Upper lobe of left lung (tissue), 6 donors: Measurements from ENCODE around the gene KCNH8. TPM values are rescaled to one million over a fixed set of nuclear protein-coding genes. Genes with fewer than 3 reads are reported as not detected.

ENCODE experiments used
- ATAC-seq, 2 donors: fragments of 200-7000 bp; cut with Tn5 transposase; one replicate each; pipeline ENCODE4 v1.9.1; 2022; ENCODE audit warnings: mild to moderate bottlenecking in 2 of 2, moderate library complexity in 2 of 2; ENCODE audit not compliant: low FRiP score in 2 of 2
- DNase-seq, 2 donors: peaks; one replicate each; pipeline ENCODE4 v3.0.0-alpha.2; 2019 to 2020
- H3K27ac ChIP-seq, 4 donors: fragments of 200-600 bp; sonication (generic); one replicate each; pipeline ENCODE4 v1.5.1; 2016 to 2019
- H3K27me3 ChIP-seq, 4 donors: fragments of 200-600 bp; sonication (generic); one replicate each; pipeline ENCODE4 v1.5.1; 2017 to 2019
- H3K36me3 ChIP-seq, 4 donors: fragments of 200-600 bp; sonication (generic); one replicate each; pipeline ENCODE4 v1.5.1; 2016 to 2019
- H3K4me1 ChIP-seq, 4 donors: fragments of 200-600 bp; sonication (generic); one replicate each; pipeline ENCODE4 v1.5.1; 2018 to 2019
- H3K4me3 ChIP-seq, 4 donors: fragments of 200-600 bp; sonication (generic); one replicate each; pipeline ENCODE4 v1.5.1; 2017 to 2019; ENCODE audit warnings: mild to moderate bottlenecking in 2 of 4, moderate library complexity in 1 of 4
- H3K9me3 ChIP-seq, 4 donors: fragments of 200-600 bp; sonication (generic); one replicate each; pipeline ENCODE4 v1.5.1; 2018 to 2019
- EP300 ChIP-seq, 4 donors: sonication (generic); formaldehyde crosslinking; IDR thresholded peaks; one replicate each; pipeline ENCODE4 v1.5.1; 2017; ENCODE audit warnings: antibody characterized with exemption in 4 of 4, control low read depth in 2 of 4
- POLR2A ChIP-seq, 4 donors: fragments of 450-650 bp; IDR thresholded peaks; one replicate each; pipeline ENCODE4 v1.5.1; 2016 to 2017; ENCODE audit warnings: antibody characterized with exemption in 4 of 4, mild to moderate bottlenecking in 2 of 4
- POLR2AphosphoS5 ChIP-seq, 2 donors: sonication (generic); formaldehyde crosslinking; IDR thresholded peaks; one replicate each; pipeline ENCODE4 v1.5.1; 2017; ENCODE audit warnings: antibody characterized with exemption in 2 of 2
- WGBS, 2 donors: methylation state at CpG; one replicate each; pipeline ENCODE4 v1.1.5; 2017 to 2018; 5-methylcytosine and 5-hydroxymethylcytosine counted together
- total RNA-seq, 6 donors: library from RNA; depleted of rRNA in 4 of 6; stranded (reverse); fragments of >200 nt in 4 of 6; gene quantifications; one replicate each; pipeline versions ENCODE4 v1.1.0 to v1.2.1, GENCODE V29; 2016 to 2021
- TF ChIP-seq, protein P1 (sequence below), 6 experiments: fragments of 450-650 bp in 4 of 6; fragments of 200-600 bp in 2 of 6; sonication (generic) in 2 of 6; IDR thresholded peaks; one replicate each; pipeline ENCODE4 v1.5.1; 2016 to 2019; ENCODE audit warnings: antibody characterized with exemption in 6 of 6
- donor health status: DM: no; HTN: no; CAD: no; lungs with moderate emphysema.
- donor health status: DM: no; HTN: yes; CAD: no; lungs with severe emphysema.

Gene KCNH8
- total RNA-seq, 6 donors from 2014 or later: 0.10 to 0.24 (median 0.13) TPM; not detected in 2

DNA sequence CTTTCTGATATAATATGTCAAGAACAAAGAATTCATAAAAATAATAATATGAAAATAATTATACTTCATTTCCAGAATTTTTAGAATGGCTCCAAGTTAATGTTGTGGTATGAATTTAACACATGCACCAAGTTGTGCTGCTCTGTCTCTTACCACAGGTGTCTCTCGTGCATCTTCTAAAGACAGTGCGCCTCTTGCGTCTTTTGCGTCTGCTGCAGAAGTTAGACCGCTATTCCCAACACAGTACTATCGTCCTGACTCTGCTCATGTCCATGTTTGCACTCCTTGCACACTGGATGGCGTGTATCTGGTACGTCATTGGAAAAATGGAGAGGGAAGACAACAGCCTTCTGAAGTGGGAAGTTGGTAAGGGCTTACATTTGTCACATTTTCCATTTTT, 246.6 kb downstream of the KCNH8 start:
- DNase-seq (no peak), ATAC-seq (no peak)
- TF ChIP-seq EP300 (IDR thresholded peaks at IDR 0.05): no peak
- TF ChIP-seq, protein P1, sequence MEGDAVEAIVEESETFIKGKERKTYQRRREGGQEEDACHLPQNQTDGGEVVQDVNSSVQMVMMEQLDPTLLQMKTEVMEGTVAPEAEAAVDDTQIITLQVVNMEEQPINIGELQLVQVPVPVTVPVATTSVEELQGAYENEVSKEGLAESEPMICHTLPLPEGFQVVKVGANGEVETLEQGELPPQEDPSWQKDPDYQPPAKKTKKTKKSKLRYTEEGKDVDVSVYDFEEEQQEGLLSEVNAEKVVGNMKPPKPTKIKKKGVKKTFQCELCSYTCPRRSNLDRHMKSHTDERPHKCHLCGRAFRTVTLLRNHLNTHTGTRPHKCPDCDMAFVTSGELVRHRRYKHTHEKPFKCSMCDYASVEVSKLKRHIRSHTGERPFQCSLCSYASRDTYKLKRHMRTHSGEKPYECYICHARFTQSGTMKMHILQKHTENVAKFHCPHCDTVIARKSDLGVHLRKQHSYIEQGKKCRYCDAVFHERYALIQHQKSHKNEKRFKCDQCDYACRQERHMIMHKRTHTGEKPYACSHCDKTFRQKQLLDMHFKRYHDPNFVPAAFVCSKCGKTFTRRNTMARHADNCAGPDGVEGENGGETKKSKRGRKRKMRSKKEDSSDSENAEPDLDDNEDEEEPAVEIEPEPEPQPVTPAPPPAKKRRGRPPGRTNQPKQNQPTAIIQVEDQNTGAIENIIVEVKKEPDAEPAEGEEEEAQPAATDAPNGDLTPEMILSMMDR (IDR thresholded peaks at IDR 0.05): no peak
- Histone ChIP-seq H3K9me3 (no peaks in the 10 kb centered on the region), H3K27ac (no peak overlapping the region), H3K27me3 (no peaks in the 10 kb centered on the region), H3K36me3 (no peaks in the 10 kb centered on the region), H3K4me1 (no peaks in the 10 kb centered on the region), H3K4me3 (no peak overlapping the region)
- WGBS, 2 donors: 90 to 94% methylated on average over 8 of the region's 8 CpGs

DNA sequence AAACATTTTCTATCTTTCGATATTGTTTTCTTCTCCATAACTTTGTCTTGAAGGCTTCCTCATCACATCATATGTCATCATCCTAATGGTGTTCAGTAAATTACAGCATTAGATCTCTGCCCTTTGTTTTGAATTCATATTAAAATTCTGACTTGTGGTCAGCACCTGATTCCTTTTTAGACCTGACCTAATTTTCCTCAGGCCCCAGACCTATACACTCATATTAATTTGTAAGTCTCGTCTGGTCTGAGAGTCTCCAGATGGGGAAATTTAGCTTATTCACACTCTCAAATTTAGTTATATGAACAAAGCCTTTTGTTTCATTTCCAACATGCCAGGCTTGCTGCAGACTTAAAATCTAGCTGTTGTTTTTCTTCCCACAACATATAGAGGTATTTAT, 248.4 kb downstream of the KCNH8 start:
- no peak for DNase-seq

GRCh38 chr3:19399356-19399755, 251.0 kb downstream of the KCNH8 start:
- no peaks in the 10 kb centered on the region for H3K36me3 ChIP-seq
- TF ChIP-seq POLR2AphosphoS5 (IDR thresholded peaks at IDR 0.05) (no peak), POLR2A (IDR thresholded peaks at IDR 0.05) (no peak), EP300 (IDR thresholded peaks at IDR 0.05) (no peak)
- TF ChIP-seq, protein P1 (IDR thresholded peaks at IDR 0.05): no peak
- H3K9me3 ChIP-seq: no peaks in the 10 kb centered on the region
- DNase-seq (no peak), ATAC-seq (no peak)
- no peak overlapping the region for H3K4me3 ChIP-seq
- H3K27ac ChIP-seq: no peak overlapping the region
- H3K4me1 ChIP-seq: no peaks in the 10 kb centered on the region
- no peaks in the 10 kb centered on the region for H3K27me3 ChIP-seq
- 78 to 82% methylated on average over 1 of the region's 1 CpG for WGBS, 2 donors

More for the DNA sequence above, 248.4 kb downstream of the KCNH8 start:
- H3K27me3 ChIP-seq: no peaks in the 10 kb centered on the region
- no peak overlapping the region for H3K4me3 ChIP-seq
- H3K27ac ChIP-seq: no peak overlapping the region
- TF ChIP-seq, protein P1 (IDR thresholded peaks at IDR 0.05): no peak
- TF ChIP-seq EP300 (IDR thresholded peaks at IDR 0.05): no peak
- no peak for TF ChIP-seq POLR2AphosphoS5 (IDR thresholded peaks at IDR 0.05)
- no peak for TF ChIP-seq POLR2A (IDR thresholded peaks at IDR 0.05)
- H3K36me3 ChIP-seq: no peaks in the 10 kb centered on the region
- ATAC-seq: no peak
- no peaks in the 10 kb centered on the region for H3K9me3 ChIP-seq
- 79 to 84% methylated on average over 2 of the region's 2 CpGs for WGBS, 2 donors
- no peaks in the 10 kb centered on the region for H3K4me1 ChIP-seq

- no peak for TF ChIP-seq POLR2A (IDR thresholded peaks at IDR 0.05)
- TF ChIP-seq, protein P1 (IDR thresholded peaks at IDR 0.05): no peak
- no peak for TF ChIP-seq POLR2AphosphoS5 (IDR thresholded peaks at IDR 0.05)
- TF ChIP-seq EP300 (IDR thresholded peaks at IDR 0.05): no peak
- 81 to 98% methylated on average over 2 of the region's 2 CpGs for WGBS, 2 donors
- H3K36me3 ChIP-seq: no peaks in the 10 kb centered on the region
- H3K27me3 ChIP-seq: no peaks in the 10 kb centered on the region
- ATAC-seq (no peak), DNase-seq (no peak)
- H3K4me1 ChIP-seq: no peaks in the 10 kb centered on the region
- H3K4me3 ChIP-seq: no peak overlapping the region
- no peak overlapping the region for H3K27ac ChIP-seq
- no peaks in the 10 kb centered on the region for H3K9me3 ChIP-seq
These were observed 251.5 kb downstream of the KCNH8 start for GRCh38 chr3:19399836-19400235.

- no peak for ATAC-seq
- H3K27ac ChIP-seq: no peak overlapping the region
- no peak overlapping the region for H3K4me3 ChIP-seq
- WGBS, 2 donors: 86 to 88% methylated on average over 4 of the region's 4 CpGs
- no peaks in the 10 kb centered on the region for H3K9me3 ChIP-seq
- H3K4me1 ChIP-seq: no peaks in the 10 kb centered on the region
- no peak for TF ChIP-seq EP300 (IDR thresholded peaks at IDR 0.05)
- TF ChIP-seq POLR2AphosphoS5 (IDR thresholded peaks at IDR 0.05): no peak
- TF ChIP-seq, protein P1 (IDR thresholded peaks at IDR 0.05): no peak
- TF ChIP-seq POLR2A (IDR thresholded peaks at IDR 0.05): no peak
- H3K36me3 ChIP-seq: no peaks in the 10 kb centered on the region
- H3K27me3 ChIP-seq: no peaks in the 10 kb centered on the region
- no peak for DNase-seq
These were observed 271.8 kb downstream of the KCNH8 start for GRCh38 chr3:19420159-19420558.
